Hematopoietic multipotent progenitor cell (in vitro differentiated cells): ENCODE results near the gene FGF9. TPM values are rescaled to one million over a fixed set of nuclear protein-coding genes. Genes with fewer than 3 reads are reported as not detected.

ENCODE experiments used
- DNase-seq, 3 donors: peaks; one replicate each; pipeline ENCODE4 v3.0.0-alpha.2; 2011 to 2015; ENCODE audit warnings: low read depth in 2 of 3, low spot score in 2 of 3
- total RNA-seq: library from RNA; depleted of rRNA; stranded (reverse); fragments of >200 nt; gene quantifications from one replicate; pipeline ENCODE4 v1.2.3, GENCODE V29; 2012

The FGF9 gene
- total RNA-seq, 1 donor: under 0.01 TPM

DNA sequence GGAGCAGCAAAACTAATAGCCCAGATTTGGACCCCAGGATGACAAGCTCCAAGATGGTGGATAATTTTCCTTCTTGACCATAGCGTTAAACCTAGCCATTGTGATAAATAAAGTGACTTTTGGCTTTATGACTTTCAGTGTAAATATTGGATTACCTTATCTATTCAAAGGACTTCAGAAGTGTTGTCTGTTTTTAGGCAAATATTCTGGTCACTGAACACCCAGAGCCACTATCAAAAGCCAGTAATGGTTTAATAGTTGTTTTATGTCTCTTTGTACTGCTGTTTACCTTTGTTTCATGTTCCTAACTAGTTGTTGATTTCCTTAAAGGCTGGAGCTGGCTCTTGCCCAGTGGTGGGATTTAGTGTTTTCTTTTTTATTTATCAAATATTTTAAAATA is 81.6 kb downstream of the FGF9 start:
- DNase-seq: no peak

- DNase-seq: no peak
Observed at GRCh38 chr13:21753117-21753729, 82.3 kb downstream of the FGF9 start.

Other genes with a start within 250 kb of the FGF9 start
- 22.1 TPM for gene ZDHHC20, start 211.8 kb upstream of the FGF9 start, total RNA-seq
- gene MICU2, start 66.9 kb upstream of the FGF9 start, total RNA-seq: 53.6 TPM